HepG2 (cell line): ENCODE data around the gene FAM3A. TPM values are rescaled to one million over a fixed set of nuclear protein-coding genes. Genes with fewer than 3 reads are reported as not detected.

Experiments used
- ATAC-seq: fragments of 200-7000 bp; cut with Tn5 transposase; 3 replicates; pipeline ENCODE4 v1.9.1; 2020; ENCODE audit warnings: mild to moderate bottlenecking, moderate library complexity
- BruUV-seq: library from RNA; stranded (reverse); fragments of 400-500 nt; replicated peaks from 2 replicates; lab custom pipeline; 2021; lab: Mats Ljungman, UMichigan
- CTCF ChIA-PET: fragments of 300-600 bp; formaldehyde crosslinking; extraction: SDS; loops from one replicate; lab custom pipeline; 2021; ENCODE audit warnings: low total read pairs, inconsistent platforms, low intra/inter-chr PET ratio; lab: Yijun Ruan, JAX
- POLR2A ChIA-PET: fragments of 350-600 bp; sonication (Branson Sonifier 250); formaldehyde crosslinking; loops from one replicate; lab custom pipeline; 2020; ENCODE audit warnings: antibody characterized with exemption, inconsistent platforms; lab: Yijun Ruan, JAX
- DNase-seq: peaks from one replicate; pipeline ENCODE4 v3.0.0-alpha.2; 2015; ENCODE audit warnings: low spot score
- FAIRE-seq: peaks from 3 replicates; lab custom pipeline; 2011; peaks lifted over from hg19 to GRCh38; lab: Jason Lieb, UNC
- H2AFZ ChIP-seq: one replicate; pipeline ENCODE4 v1.6.1; 2011; ENCODE audit warnings: low read length, inconsistent platforms
- H3K27ac ChIP-seq: fragments of 300-600 bp; 3 replicates; pipeline ENCODE4 v1.8.0; 2011; ENCODE audit warnings: mixed run types, mild to moderate bottlenecking, mixed read lengths, low read length, inconsistent platforms; ENCODE audit not compliant: insufficient read depth; ENCODE audit errors: extremely low read length
- H3K27me3 ChIP-seq, 2 experiments: fragments of 200-600 bp in 1 of 2; 2 replicates in 1 of 2; 3 replicates in 1 of 2; pipeline versions ENCODE4 v1.6.0 to v1.8.0; 2011; ENCODE audit warnings: low read length in 2 of 2, mild to moderate bottlenecking in 2 of 2, moderate library complexity in 2 of 2, inconsistent platforms in 1 of 2; ENCODE audit not compliant: insufficient read depth in 2 of 2, control insufficient read depth in 1 of 2
- H3K36me3 ChIP-seq, 2 experiments: fragments of 200-600 bp in 1 of 2; replicated peaks in 1 of 2; 2 replicates in 1 of 2; 3 replicates in 1 of 2; pipeline versions ENCODE4 v1.5.1 to v1.8.0; 2011; ENCODE audit warnings: low read length in 2 of 2, inconsistent platforms in 1 of 2; ENCODE audit not compliant: insufficient read depth in 2 of 2, control insufficient read depth in 1 of 2
- H3K4me1 ChIP-seq: 2 replicates; pipeline ENCODE4 v1.5.1; 2012; ENCODE audit warnings: low read length, inconsistent platforms; ENCODE audit not compliant: insufficient read depth
- H3K4me2 ChIP-seq: 2 replicates; pipeline ENCODE4 v1.6.0; 2011; ENCODE audit warnings: low read depth, low read length, inconsistent platforms
- H3K4me3 ChIP-seq, 3 experiments: fragments of 200-600 bp in 1 of 3; sonication (generic), shearing (Covaris generic) in 1 of 3; replicated peaks in 1 of 3; 2 replicates each; pipeline ENCODE4 v1.5.1; 2011 to 2016; ENCODE audit warnings: low read length in 3 of 3, inconsistent platforms in 2 of 3, low read depth in 2 of 3, mild to moderate bottlenecking in 2 of 3, control low read depth in 1 of 3, mixed read lengths in 1 of 3; ENCODE audit not compliant: insufficient read depth in 1 of 3
- H3K79me2 ChIP-seq: one replicate; pipeline ENCODE4 v1.6.1; 2011; ENCODE audit warnings: low read length, inconsistent platforms; ENCODE audit not compliant: insufficient read depth
- H3K9ac ChIP-seq: 2 replicates; pipeline ENCODE4 v1.6.0; 2011; ENCODE audit warnings: mild to moderate bottlenecking, low read depth, low read length, inconsistent platforms; ENCODE audit not compliant: insufficient read depth
- H3K9me3 ChIP-seq: 2 replicates; pipeline ENCODE4 v1.5.1; 2012; ENCODE audit warnings: mild to moderate bottlenecking, low read length
- H4K20me1 ChIP-seq: 2 replicates; pipeline ENCODE4 v1.6.0; 2011; ENCODE audit warnings: inconsistent platforms, mild to moderate bottlenecking, low read length, moderate library complexity; ENCODE audit not compliant: insufficient read depth
- ARNTL ChIP-seq: sonication (generic); formaldehyde crosslinking; IDR thresholded peaks from 2 replicates; pipeline ENCODE4 v1.4.0; 2020; ENCODE audit warnings: mild to moderate bottlenecking, missing genetic modification reagents
- HNRNPL ChIP-seq: fragments of 200-400 bp; formaldehyde crosslinking; IDR thresholded peaks from 2 replicates; pipeline ENCODE4 v1.6.1; 2017; ENCODE audit warnings: mild to moderate bottlenecking, low read depth, low read length
- TBL1XR1 ChIP-seq: fragments of 150-350 bp; IDR thresholded peaks from 2 replicates; pipeline ENCODE4 v1.6.1; 2014; ENCODE audit warnings: borderline replicate concordance, low read length; ENCODE audit not compliant: partially characterized antibody
- ZKSCAN8 ChIP-seq: IDR thresholded peaks from 2 replicates; pipeline ENCODE4 v1.6.1; 2016; ENCODE audit warnings: borderline replicate concordance, missing genetic modification reagents, missing compliant biosample characterization
- ZNF619 ChIP-seq: sonication (generic); formaldehyde crosslinking; IDR thresholded peaks from 2 replicates; pipeline ENCODE4 v1.4.0; 2020; ENCODE audit warnings: mild to moderate bottlenecking, missing genetic modification reagents
- WGBS: methylation state at CpG from one replicate; pipeline ENCODE4 v1.1.6; 2017; ENCODE audit warnings: low lambda C conversion rate; 5-methylcytosine and 5-hydroxymethylcytosine counted together
- in situ Hi-C: cut with HindIII; loops from 2 replicates; pipeline ENCODE4 v1.10.0; 2017; ENCODE audit warnings: low pct_unique_long_range_greater_than_20kb; ENCODE audit not compliant: extremely low pct_ligation_motif_present
- intact Hi-C: fragments of 100-400 bp; cut with micrococcal nuclease; formaldehyde crosslinking; loops from one replicate; pipeline ENCODE4 v1.10.0; 2022; ENCODE audit not compliant: unreplicated experiment
- polyA plus RNA-seq, 8 experiments: library from polyadenylated mRNA; depleted of rRNA in 3 of 8; stranded (reverse) in 7 of 8; unstranded in 1 of 8; fragments of >200 nt; fragmentation: Illumina TruSeq in 4 of 8; extraction: Trizol in 4 of 8; gene quantifications; 2 replicates each; pipeline versions ENCODE4 v1.2.1 to v1.2.3, GENCODE V29; 2011 to 2016; ENCODE audit warnings: low read depth in 4 of 8, missing spikeins in 1 of 8, mixed read lengths in 1 of 8; ENCODE audit not compliant: insufficient read depth in 1 of 8
- total RNA-seq, 5 experiments: library from RNA; depleted of rRNA; stranded (reverse); fragments of >200 nt; fragmentation: Illumina TruSeq; extraction: Trizol; gene quantifications; 2 replicates each; pipeline ENCODE4 v1.2.3, GENCODE V29; 2016; ENCODE audit warnings: low read depth in 1 of 5
- TF ChIP-seq, protein P1 (sequence below): sonication (generic); formaldehyde crosslinking; IDR thresholded peaks from 2 replicates; pipeline ENCODE4 v1.4.0; 2020; ENCODE audit warnings: mild to moderate bottlenecking, missing genetic modification reagents
- TF ChIP-seq, protein P2 (sequence below): sonication (generic); formaldehyde crosslinking; IDR thresholded peaks from 2 replicates; pipeline ENCODE4 v1.4.0; 2020; ENCODE audit warnings: missing genetic modification reagents
- TF ChIP-seq, protein P3 (sequence below): IDR thresholded peaks from 2 replicates; pipeline ENCODE4 v1.6.1; 2012; ENCODE audit warnings: low read depth, low read length, improper control_type of control experiment
- TF ChIP-seq, protein P4 (sequence below), 2 experiments: fragments of 450-650 bp in 1 of 2; sonication (generic) in 1 of 2; formaldehyde crosslinking in 1 of 2; IDR thresholded peaks; 2 replicates each; pipeline versions ENCODE4 v1.6.1 to v1.8.0; 2016 to 2022; ENCODE audit warnings: antibody characterized with exemption in 1 of 2, mild to moderate bottlenecking in 1 of 2, missing genetic modification reagents in 1 of 2

The FAM3A gene
- total and polyA plus RNA-seq, 2 of the 13 experiments (the other 11 are each of a cell fraction or from before 2014, with no cell fraction given) = 11.2 to 22.7 TPM

DNA sequence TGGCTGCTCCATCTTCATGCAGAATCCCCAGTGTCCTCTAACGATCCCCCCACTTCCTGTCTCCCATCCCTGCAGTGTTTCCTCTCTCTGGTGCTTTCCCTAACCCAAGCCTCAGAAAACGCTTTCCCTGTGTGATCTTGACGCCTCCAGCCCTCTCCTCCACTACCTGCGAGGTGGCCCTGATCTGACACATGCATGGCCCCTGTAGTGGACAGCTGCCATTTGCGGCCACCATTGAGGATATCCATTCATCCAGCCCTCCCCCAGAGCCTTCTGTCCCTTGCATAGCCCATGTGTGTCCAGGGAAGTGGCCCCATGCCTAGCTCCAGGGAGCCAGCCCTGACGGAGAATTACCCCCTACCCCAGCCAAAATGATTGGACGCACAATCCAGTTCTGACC is 32.7 kb downstream of the FAM3A start:
- Histone ChIP-seq H3K79me2 (no peaks in the 10 kb centered on the region), H3K4me2 (no peak overlapping the region), H2AFZ (no peak overlapping the region), H3K9ac (no peak overlapping the region), H3K9me3 (no peaks in the 10 kb centered on the region), H3K27me3 (no peaks in the 10 kb centered on the region), H4K20me1 (no peaks in the 10 kb centered on the region), H3K36me3 (no peaks in the 10 kb centered on the region; a peak in 1 of 5 replicates), H3K4me1 (peaks cover 18% of the 10 kb centered on the region), H3K27ac (no peak overlapping the region), H3K4me3 (no peak overlapping the region)
- intact Hi-C loops = no loop called here
- in situ Hi-C loops = loop anchor here (5.0 kb wide), 1 partner anchor 34 kb away; the partner anchor contains the start of gene FAM3A
- ChIA-PET CTCF (no interaction called here), POLR2A (interaction anchor here (2.3 kb wide), 1 partner anchor 7 kb away, joined by 11 read pairs; the partner anchor contains the start of gene SLC10A3)
- FAIRE-seq (no peak), DNase-seq (no peak), ATAC-seq (no peak)
- BruUV-seq = no TSS peak
- 92% methylated on average over 7 of the region's 7 CpGs for WGBS
- TF ChIP-seq, protein P1, sequence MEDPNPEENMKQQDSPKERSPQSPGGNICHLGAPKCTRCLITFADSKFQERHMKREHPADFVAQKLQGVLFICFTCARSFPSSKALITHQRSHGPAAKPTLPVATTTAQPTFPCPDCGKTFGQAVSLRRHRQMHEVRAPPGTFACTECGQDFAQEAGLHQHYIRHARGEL (CRISPR knock-in tag) = no peak
- TF ChIP-seq ZNF619 (CRISPR knock-in tag) (no peak), TBL1XR1 (no peak), ARNTL (CRISPR knock-in tag) (no peak), HNRNPL (no peak), ZKSCAN8 (CRISPR knock-in tag) (no peak)
- TF ChIP-seq, protein P2, sequence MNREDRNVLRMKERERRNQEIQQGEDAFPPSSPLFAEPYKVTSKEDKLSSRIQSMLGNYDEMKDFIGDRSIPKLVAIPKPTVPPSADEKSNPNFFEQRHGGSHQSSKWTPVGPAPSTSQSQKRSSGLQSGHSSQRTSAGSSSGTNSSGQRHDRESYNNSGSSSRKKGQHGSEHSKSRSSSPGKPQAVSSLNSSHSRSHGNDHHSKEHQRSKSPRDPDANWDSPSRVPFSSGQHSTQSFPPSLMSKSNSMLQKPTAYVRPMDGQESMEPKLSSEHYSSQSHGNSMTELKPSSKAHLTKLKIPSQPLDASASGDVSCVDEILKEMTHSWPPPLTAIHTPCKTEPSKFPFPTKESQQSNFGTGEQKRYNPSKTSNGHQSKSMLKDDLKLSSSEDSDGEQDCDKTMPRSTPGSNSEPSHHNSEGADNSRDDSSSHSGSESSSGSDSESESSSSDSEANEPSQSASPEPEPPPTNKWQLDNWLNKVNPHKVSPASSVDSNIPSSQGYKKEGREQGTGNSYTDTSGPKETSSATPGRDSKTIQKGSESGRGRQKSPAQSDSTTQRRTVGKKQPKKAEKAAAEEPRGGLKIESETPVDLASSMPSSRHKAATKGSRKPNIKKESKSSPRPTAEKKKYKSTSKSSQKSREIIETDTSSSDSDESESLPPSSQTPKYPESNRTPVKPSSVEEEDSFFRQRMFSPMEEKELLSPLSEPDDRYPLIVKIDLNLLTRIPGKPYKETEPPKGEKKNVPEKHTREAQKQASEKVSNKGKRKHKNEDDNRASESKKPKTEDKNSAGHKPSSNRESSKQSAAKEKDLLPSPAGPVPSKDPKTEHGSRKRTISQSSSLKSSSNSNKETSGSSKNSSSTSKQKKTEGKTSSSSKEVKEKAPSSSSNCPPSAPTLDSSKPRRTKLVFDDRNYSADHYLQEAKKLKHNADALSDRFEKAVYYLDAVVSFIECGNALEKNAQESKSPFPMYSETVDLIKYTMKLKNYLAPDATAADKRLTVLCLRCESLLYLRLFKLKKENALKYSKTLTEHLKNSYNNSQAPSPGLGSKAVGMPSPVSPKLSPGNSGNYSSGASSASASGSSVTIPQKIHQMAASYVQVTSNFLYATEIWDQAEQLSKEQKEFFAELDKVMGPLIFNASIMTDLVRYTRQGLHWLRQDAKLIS = no peak
- TF ChIP-seq, protein P3, sequence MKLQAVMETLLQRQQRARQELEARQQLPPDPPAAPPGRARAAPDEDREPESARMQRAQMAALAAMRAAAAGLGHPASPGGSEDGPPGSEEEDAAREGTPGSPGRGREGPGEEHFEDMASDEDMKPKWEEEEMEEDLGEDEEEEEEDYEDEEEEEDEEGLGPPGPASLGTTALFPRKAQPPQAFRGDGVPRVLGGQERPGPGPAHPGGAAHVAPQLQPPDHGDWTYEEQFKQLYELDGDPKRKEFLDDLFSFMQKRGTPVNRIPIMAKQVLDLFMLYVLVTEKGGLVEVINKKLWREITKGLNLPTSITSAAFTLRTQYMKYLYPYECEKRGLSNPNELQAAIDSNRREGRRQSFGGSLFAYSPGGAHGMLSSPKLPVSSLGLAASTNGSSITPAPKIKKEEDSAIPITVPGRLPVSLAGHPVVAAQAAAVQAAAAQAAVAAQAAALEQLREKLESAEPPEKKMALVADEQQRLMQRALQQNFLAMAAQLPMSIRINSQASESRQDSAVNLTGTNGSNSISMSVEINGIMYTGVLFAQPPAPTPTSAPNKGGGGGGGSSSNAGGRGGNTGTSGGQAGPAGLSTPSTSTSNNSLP = no peak
- TF ChIP-seq, protein P4, sequence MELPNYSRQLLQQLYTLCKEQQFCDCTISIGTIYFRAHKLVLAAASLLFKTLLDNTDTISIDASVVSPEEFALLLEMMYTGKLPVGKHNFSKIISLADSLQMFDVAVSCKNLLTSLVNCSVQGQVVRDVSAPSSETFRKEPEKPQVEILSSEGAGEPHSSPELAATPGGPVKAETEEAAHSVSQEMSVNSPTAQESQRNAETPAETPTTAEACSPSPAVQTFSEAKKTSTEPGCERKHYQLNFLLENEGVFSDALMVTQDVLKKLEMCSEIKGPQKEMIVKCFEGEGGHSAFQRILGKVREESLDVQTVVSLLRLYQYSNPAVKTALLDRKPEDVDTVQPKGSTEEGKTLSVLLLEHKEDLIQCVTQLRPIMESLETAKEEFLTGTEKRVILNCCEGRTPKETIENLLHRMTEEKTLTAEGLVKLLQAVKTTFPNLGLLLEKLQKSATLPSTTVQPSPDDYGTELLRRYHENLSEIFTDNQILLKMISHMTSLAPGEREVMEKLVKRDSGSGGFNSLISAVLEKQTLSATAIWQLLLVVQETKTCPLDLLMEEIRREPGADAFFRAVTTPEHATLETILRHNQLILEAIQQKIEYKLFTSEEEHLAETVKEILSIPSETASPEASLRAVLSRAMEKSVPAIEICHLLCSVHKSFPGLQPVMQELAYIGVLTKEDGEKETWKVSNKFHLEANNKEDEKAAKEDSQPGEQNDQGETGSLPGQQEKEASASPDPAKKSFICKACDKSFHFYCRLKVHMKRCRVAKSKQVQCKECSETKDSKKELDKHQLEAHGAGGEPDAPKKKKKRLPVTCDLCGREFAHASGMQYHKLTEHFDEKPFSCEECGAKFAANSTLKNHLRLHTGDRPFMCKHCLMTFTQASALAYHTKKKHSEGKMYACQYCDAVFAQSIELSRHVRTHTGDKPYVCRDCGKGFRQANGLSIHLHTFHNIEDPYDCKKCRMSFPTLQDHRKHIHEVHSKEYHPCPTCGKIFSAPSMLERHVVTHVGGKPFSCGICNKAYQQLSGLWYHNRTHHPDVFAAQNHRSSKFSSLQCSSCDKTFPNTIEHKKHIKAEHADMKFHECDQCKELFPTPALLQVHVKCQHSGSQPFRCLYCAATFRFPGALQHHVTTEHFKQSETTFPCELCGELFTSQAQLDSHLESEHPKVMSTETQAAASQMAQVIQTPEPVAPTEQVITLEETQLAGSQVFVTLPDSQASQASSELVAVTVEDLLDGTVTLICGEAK (IDR thresholded peaks at IDR 0.05) = no peak
- TF ChIP-seq, protein P4 (CRISPR knock-in tag; IDR thresholded peaks at IDR 0.05) = no peak
